GM23248 (cell line): ENCODE results near the gene SEPTIN3.

ENCODE experiments used
- EZH2 ChIP-seq: fragments of 200-600 bp; sonication (generic); IDR thresholded peaks from 2 replicates; pipeline ENCODE4 v1.6.1; 2018; ENCODE audit warnings: antibody characterized with exemption, mild to moderate bottlenecking; ENCODE audit not compliant: insufficient read depth, poor library complexity, severe bottlenecking
- EZH2phosphoT487 ChIP-seq: fragments of 200-600 bp; sonication (generic); IDR thresholded peaks from 2 replicates; pipeline ENCODE4 v1.6.1; 2018; ENCODE audit warnings: antibody characterized with exemption, moderate library complexity, mild to moderate bottlenecking, low read depth; ENCODE audit not compliant: insufficient read depth

DNA sequence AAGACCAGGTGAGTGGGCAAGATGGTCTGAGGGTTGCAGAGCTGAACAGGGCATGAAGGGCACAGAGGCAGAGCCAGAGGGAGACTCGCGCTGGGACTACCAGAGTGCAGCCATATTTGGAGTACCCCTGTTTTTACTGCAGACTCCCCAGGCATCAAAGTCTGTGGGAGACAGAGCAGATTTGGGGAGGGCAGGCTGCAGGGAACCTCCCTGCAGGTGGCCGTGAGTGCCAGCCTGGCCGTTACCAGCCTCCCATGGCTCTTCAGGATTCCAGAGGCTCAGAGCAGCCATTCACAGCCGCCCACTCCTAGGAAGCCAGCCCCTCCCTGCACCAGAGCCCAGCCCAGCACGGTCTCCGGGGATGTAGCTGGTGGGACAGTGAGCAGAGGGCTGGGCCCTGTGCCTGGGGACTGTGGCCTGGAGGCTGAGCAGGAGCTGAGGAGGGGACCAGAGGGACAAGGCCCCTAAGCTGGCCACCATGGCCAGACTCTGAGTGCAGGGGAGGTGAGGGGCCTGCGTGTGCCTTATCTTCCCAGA is at the start of gene SEPTIN3:
- no peak for TF ChIP-seq EZH2
- TF ChIP-seq EZH2phosphoT487 = no peak
